Measurements from ENCODE around the gene CEBPZ. TPM values are rescaled to one million over a fixed set of nuclear protein-coding genes. Genes with fewer than 3 reads are reported as not detected.

CEBPZ gene
- total and polyA plus RNA-seq, 2 of the 13 experiments (the other 11 are each of a cell fraction or from before 2014, with no cell fraction given): 14.4 to 117 TPM

DNA sequence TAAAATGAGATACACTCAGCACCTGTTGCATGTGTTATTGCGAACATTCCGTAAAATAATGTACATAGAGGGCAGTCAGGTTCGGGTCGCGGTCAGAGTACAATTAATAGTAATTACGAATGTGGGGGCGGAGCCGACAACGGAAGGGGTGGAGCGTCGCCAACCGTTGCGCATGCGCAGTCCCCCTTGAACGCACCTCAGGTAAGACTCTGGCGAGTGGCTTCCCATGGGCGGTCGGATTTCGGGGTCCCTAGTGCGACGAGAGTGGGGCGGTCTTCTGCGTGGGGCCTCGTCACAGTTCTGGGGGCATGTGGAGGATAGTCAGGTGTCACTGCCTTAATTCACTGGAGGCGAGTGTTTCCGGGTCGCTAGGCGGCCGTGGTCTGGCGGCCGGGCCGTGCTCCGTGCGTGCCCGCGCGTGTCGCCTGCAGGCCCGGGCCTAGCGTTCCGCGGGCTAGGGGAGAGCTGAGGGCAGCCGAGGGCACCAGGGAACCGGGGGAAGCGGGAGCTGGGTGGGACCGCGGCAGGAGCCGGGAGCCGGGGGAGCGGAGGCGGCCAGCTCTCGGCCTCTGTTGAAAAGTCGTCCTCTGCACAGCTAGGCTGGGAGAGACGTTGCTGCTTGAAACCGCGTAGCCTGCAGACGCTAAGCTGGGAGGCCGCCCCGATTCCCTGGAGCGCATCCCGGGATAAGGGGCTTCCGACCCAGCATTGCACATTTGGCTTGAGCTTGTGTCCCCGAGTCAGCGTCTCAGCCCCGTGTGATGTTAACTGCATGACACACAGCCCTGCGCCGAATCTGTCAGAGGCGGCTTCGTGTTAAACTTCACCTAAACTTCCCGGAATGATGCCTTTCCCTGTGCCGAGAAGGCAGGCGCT, 34.8 kb downstream of the CEBPZ start, which contains the start of gene CEBPZOS (continued):
- TF ChIP-seq MZF1 (CRISPR knock-in tag; IDR thresholded peaks at IDR 0.05; ENCODE audit: borderline replicate concordance) (peak; percentile 84; the same call in 1 of the 2 replicates), U2AF1 (optimal IDR thresholded peaks at IDR 0.05; ENCODE audit: low read depth, low read length) (peak; percentile 63), ZFP36L2 (CRISPR knock-in tag; IDR thresholded peaks at IDR 0.05) (peak; percentile 79), FOXO1 (CRISPR knock-in tag; IDR thresholded peaks at IDR 0.05) (peak; percentile 72), ONECUT2 (CRISPR knock-in tag; IDR thresholded peaks at IDR 0.05) (no peak), FOXA3 (CRISPR knock-in tag; IDR thresholded peaks at IDR 0.05) (peak; percentile 38), PHF5A (CRISPR knock-in tag; IDR thresholded peaks at IDR 0.05; ENCODE audit: low read depth, unreplicated experiment) (no peak), ZNF138 (CRISPR knock-in tag; IDR thresholded peaks at IDR 0.05; ENCODE audit: low read depth) (peak; percentile 67), SNAPC2 (CRISPR knock-in tag; IDR thresholded peaks at IDR 0.05) (peak; percentile 96), ZNF589 (CRISPR knock-in tag; conservative IDR thresholded peaks at IDR 0.05) (no peak), NFE2 (CRISPR knock-in tag; IDR thresholded peaks at IDR 0.05) (0 out of 2 replicates have a peak, but pooled peaks have one; percentile 25), ZNF124 (CRISPR knock-in tag; IDR thresholded peaks at IDR 0.05) (no peak; the same call in 1 of the 2 replicates), FOXM1 (CRISPR knock-in tag; IDR thresholded peaks at IDR 0.05) (no peak), ZNF782 (CRISPR knock-in tag; IDR thresholded peaks at IDR 0.05; ENCODE audit: borderline replicate concordance) (peak; percentile 90), ATRX (CRISPR knock-in tag; IDR thresholded peaks at IDR 0.05; ENCODE audit: borderline replicate concordance) (0 out of 2 replicates have a peak, but pooled peaks have one; percentile 87), ZNF709 (CRISPR knock-in tag; IDR thresholded peaks at IDR 0.05) (peak; percentile 97), ZSCAN21 (CRISPR knock-in tag; IDR thresholded peaks at IDR 0.05; ENCODE audit: borderline replicate concordance) (peak; percentile 96), RBM39 (IDR thresholded peaks at IDR 0.05; ENCODE audit: low read depth, low read length, poor library complexity, severe bottlenecking) (peak; percentile 84), ZNF746 (CRISPR knock-in tag; IDR thresholded peaks at IDR 0.05) (no peak; the same call in 1 of the 2 replicates), IKZF4 (CRISPR knock-in tag; IDR thresholded peaks at IDR 0.05; ENCODE audit: borderline replicate concordance, low read depth, not compliant biosample characterization) (peak; percentile 95), JUN (CRISPR knock-in tag; IDR thresholded peaks at IDR 0.05) (peak; percentile 68)
- TF ChIP-seq, protein P1, sequence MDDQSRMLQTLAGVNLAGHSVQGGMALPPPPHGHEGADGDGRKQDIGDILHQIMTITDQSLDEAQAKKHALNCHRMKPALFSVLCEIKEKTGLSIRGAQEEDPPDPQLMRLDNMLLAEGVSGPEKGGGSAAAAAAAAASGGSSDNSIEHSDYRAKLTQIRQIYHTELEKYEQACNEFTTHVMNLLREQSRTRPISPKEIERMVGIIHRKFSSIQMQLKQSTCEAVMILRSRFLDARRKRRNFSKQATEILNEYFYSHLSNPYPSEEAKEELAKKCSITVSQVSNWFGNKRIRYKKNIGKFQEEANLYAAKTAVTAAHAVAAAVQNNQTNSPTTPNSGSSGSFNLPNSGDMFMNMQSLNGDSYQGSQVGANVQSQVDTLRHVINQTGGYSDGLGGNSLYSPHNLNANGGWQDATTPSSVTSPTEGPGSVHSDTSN (CRISPR knock-in tag; IDR thresholded peaks at IDR 0.05; ENCODE audit: borderline replicate concordance): no peak
- TF ChIP-seq, protein P2, sequence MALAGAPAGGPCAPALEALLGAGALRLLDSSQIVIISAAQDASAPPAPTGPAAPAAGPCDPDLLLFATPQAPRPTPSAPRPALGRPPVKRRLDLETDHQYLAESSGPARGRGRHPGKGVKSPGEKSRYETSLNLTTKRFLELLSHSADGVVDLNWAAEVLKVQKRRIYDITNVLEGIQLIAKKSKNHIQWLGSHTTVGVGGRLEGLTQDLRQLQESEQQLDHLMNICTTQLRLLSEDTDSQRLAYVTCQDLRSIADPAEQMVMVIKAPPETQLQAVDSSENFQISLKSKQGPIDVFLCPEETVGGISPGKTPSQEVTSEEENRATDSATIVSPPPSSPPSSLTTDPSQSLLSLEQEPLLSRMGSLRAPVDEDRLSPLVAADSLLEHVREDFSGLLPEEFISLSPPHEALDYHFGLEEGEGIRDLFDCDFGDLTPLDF (CRISPR knock-in tag; IDR thresholded peaks at IDR 0.05): peak; percentile 78; the same call in 1 of the 2 replicates
- TF ChIP-seq, protein P3, sequence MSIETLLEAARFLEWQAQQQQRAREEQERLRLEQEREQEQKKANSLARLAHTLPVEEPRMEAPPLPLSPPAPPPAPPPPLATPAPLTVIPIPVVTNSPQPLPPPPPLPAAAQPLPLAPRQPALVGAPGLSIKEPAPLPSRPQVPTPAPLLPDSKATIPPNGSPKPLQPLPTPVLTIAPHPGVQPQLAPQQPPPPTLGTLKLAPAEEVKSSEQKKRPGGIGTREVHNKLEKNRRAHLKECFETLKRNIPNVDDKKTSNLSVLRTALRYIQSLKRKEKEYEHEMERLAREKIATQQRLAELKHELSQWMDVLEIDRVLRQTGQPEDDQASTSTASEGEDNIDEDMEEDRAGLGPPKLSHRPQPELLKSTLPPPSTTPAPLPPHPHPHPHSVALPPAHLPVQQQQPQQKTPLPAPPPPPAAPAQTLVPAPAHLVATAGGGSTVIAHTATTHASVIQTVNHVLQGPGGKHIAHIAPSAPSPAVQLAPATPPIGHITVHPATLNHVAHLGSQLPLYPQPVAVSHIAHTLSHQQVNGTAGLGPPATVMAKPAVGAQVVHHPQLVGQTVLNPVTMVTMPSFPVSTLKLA (IDR thresholded peaks at IDR 0.05): no peak
- TF ChIP-seq, protein P4, sequence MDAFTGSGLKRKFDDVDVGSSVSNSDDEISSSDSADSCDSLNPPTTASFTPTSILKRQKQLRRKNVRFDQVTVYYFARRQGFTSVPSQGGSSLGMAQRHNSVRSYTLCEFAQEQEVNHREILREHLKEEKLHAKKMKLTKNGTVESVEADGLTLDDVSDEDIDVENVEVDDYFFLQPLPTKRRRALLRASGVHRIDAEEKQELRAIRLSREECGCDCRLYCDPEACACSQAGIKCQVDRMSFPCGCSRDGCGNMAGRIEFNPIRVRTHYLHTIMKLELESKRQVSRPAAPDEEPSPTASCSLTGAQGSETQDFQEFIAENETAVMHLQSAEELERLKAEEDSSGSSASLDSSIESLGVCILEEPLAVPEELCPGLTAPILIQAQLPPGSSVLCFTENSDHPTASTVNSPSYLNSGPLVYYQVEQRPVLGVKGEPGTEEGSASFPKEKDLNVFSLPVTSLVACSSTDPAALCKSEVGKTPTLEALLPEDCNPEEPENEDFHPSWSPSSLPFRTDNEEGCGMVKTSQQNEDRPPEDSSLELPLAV (CRISPR knock-in tag; conservative IDR thresholded peaks at IDR 0.05; ENCODE audit: low read depth): no peak
